ENCODE data around the gene SASH1.
"Not testable (repeated sequence)": the region's sequence is repeated elsewhere in the genome, so short reads cannot be mapped to it uniquely, and the experiment has no call there.

The SASH1 gene

GRCh38 chr6:148370176-148370575 lies 27.5 kb downstream of the SASH1 start:
- no peak for DNase-seq

DNA sequence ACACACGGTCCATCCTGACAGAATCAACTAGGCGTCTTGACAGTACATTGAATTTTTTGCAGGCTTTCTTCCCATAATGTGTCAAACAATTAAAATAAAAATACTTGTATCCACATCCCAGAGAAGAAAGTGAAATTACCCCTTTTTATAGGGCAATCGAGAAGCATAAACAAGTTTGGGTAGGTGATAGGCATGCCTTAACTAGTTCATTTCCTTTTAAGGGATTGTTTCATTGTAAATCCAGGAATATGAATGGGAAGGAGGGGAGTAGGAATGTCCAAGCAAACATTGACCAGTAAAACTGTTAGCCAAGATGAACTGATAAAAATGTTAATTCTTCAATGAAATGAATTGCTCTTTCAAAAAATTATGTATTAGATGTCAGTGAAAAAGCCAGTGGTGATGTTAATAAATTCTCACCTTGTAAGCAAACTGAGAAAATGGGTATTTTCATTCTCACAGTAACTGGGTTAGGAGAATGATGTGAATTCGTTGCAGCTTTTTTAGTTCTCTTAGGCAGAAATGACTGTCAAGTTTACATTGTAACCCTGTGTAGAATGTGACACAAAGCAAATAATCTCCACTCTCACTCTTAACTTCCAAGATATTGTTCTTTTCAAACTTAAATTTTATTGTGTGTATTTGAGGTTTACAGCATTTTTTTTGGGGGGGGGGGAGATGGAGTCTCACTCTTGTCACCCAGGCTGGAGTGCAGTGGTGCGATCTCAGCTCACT lies 31.6 kb downstream of the SASH1 start:
- DNase-seq: no peak

DNA sequence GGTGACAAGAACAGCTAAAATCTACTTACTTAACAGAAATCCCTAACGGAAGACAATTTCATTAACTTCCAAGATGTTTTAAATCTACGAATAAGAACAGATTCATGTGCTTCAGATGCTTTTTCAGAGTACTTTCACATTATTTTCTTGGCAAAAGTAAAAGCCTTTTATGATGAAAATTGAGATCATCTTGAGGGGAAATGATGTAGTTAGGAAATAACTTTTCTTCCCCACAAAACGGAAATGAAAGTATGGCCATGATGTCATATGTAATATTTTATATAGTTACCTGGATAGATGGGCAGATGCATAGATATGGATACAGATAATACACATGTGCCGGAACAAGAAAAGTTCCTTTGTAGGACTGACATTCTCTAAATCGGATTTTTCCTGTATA lies 32.8 kb downstream of the SASH1 start:
- DNase-seq: no peak

DNA sequence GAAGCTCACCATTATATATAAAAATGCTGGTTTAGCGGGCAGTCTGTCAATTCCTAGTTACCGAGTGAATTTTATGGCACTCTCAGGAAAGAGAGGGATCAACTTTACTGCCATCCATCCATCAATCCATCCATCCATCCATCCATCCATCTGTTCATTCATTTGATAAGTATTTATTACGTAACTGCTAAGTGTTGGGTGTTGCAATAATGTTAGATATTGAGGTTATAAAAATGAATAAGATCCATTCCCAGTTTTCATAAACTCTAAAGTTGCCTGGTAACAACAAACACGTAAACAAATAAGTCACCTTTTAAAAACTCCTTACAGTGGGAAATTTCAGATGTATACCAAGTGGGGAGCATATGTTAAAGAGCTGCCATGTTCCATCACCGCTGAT lies 36.8 kb downstream of the SASH1 start:
- DNase-seq: no peak

DNA sequence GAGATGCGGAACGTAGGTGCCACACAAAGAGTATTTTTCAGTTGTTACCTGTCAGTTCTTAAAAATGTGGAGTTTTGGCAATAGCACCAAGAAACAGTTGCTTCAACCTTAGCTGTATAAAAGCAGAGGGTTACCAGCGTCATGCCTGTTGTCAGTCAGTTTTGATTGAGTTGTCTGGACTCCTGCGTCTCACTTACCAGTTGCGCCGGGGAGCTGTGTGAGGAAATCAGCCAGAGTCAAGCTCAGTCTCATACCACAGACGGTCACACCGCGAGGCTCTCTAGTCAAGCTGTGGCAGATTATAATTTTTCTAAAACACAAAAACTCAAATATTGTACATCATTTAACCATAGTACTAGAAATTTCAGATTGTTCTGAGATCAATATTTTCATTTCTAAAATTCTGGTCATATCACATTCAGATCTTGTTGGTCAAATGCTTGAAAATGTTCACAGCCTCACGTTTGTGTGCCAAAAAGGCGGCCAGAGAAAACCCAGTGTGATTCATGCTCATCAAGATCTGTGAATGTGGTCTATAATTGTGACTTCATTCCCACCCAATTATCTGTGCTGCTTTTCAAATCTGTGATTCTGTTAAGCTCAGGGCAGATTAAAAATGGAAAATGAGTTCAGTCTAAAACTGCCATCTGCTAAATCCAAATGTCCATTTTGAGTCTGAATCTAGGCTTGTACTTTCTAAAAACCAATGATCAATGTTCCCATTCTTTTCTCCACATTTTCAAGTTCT lies 37.5 kb downstream of the SASH1 start:
- no peak for DNase-seq

GRCh38 chr6:148382051-148382450 lies 39.4 kb downstream of the SASH1 start:
- not testable (repeated sequence) for DNase-seq

DNA sequence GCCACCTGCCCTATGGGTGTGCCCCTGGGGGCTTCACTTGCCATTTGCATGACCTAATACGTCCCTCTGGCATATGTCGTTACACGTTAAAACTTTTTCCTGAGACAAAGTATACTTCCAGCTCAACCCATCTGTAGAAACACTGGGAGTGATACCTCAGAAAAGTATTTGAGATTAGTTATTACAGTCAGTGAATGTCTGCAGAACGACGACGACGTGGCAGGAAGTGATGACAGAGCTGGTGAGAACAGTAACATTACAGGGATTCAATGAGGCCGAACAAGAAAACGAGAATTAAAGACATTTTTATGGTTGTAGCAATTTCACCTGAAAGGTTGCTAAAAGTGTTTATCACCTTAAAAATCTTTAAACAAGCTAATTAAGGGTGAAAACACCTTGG lies 40.2 kb downstream of the SASH1 start:
- no peak for DNase-seq

- no peak for DNase-seq
Measured at GRCh38 chr6:148383658-148384368, 41.2 kb downstream of the SASH1 start.

DNA sequence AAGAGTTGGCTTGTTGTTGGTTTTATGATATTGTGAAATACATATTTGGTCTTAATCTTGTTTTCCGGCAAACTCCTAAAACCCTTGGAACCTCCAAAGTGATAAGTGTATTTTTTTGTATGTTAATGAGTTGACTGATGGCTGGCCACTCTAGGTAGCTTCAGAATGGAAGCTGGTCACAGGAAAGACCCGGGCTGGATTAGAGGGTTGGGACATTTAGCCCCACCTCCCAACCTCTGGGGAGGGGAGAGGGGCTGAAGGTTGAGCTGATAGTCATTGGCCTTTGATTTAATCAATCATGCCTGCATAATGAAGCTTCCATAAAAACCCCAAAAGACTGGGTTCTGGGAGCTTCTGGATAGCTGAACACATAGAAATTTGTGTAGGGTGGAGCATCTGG lies 42.7 kb downstream of the SASH1 start:
- DNase-seq: no peak

DNA sequence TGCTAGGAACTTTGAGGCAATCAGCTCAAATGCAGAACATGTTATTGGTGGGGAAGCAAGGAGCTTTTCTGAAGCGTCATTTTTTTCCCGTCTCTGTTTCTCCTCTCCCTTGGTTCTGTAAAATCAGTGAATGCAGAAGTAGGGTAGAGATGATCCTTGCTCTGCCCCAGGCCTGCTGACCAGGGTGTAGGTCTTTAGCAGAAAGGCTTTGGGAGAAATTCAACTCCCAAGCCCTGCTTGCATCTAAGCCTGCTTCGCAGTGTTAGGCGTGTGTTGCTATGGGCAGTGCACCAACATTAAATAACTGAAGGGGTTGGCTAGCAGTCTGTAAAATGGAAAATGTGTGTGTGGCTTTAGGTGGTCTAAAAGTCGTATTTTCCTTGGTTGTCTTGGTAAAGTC lies 45.9 kb downstream of the SASH1 start:
- DNase-seq: no peak

- DNase-seq: no peak
Measured at GRCh38 chr6:148389086-148389485, 46.4 kb downstream of the SASH1 start.

DNA sequence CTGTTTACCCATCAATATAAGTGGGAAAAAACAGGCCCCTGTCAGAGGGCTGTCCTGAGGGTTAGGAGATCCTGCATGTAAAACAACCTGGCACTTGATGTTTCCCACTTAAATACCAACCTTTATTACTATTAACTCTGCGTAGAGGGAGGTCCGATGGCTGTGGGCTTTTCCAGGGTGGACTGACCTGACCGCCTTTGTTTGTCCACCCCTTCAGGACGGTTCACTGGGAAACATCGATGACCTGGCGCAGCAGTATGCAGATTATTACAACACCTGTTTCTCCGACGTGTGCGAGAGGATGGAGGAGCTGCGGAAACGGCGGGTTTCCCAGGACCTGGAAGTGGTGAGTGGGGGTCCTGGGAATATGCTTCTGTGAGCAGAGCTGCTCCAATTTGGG lies 47.3 kb downstream of the SASH1 start:
- DNase-seq: no peak

GRCh38 chr6:148392127-148392526 lies 49.5 kb downstream of the SASH1 start:
- DNase-seq: not testable (repeated sequence)

- DNase-seq: no peak
Measured at GRCh38 chr6:148392671-148393070, 50.0 kb downstream of the SASH1 start.

GRCh38 chr6:148395583-148396101 lies 53.0 kb downstream of the SASH1 start:
- no peak for DNase-seq

GRCh38 chr6:148396411-148396810 lies 53.8 kb downstream of the SASH1 start:
- no peak for DNase-seq

DNA sequence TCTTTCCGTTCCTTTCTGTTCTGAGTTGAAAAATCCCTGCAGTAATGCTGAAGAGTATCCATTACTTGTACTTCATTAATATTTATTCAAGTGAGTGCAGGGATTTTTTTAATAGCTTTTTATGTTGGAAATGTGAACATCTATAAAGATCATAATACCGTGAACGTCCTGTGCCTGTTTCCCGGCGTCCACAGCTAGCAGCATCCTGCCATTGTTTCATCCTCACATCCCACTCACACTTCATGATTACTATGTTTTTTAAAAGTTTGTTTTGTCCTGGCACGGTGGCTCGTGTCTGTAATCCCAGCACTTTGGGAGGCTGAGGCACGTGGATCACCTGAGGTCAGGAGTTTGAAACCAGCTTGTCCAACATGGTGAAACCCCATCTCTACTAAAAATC lies 54.3 kb downstream of the SASH1 start:
- DNase-seq: no peak

GRCh38 chr6:148398244-148398643 lies 55.6 kb downstream of the SASH1 start:
- no peak for DNase-seq

DNA sequence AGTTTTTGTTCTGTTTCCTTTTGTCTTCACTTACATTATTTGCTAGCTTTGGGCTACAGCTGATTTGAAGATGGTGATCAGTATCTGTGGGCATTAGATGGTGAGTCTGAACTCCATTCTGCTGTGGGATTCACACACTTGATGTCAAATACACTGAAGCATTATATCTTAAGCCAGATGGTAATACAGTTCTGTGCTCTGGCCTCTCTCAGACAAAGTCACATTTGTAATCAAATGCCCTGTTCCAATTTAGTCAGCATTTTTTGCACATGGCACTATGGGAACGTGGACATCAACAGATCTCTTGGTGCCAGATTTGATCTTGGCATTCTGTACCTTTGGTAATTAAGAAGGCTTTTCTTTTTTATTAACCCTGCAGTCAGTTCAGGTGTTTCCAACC lies 56.0 kb downstream of the SASH1 start:
- DNase-seq: no peak

- no peak for DNase-seq
Measured at GRCh38 chr6:148401571-148401970, 58.9 kb downstream of the SASH1 start.

- DNase-seq: no peak
Measured at GRCh38 chr6:148404456-148405054, 61.9 kb downstream of the SASH1 start.

DNA sequence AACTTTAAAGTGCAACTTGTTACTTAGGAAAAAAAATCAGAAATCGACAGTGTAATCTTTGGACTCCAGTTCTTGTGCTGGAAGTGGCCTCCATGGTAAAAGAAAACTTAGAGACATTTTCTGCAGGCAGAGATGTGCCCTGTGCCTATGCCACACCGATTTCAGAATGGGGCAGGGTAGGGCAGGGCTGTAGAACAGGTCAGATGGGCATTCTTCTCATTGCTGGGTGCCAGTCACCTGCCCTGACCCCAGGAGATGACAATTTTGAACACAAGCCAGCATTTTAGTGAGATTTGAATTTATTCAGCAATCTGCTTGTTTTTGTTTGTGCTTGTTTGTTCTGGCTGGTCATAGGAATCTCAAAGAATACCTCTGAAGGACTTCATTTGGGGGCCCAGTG lies 63.3 kb downstream of the SASH1 start:
- no peak for DNase-seq

Data from activated naive CD4-positive, alpha-beta T cell treated with Interleukin-2 at 50 U/mL for 16 hours (primary cell).